ENCODE data around the gene PICALM. TPM values are rescaled to one million over a fixed set of nuclear protein-coding genes. Genes with fewer than 3 reads are reported as not detected.
A peak's percentile ranks its signal among the peaks of the same experiment; 100 is the strongest.
"Not testable (repeated sequence)": the region's sequence is repeated elsewhere in the genome, so short reads cannot be mapped to it uniquely, and the experiment has no call there.

PICALM gene
- total RNA-seq, 1 experiment from 2014 or later: 127 TPM

GRCh38 chr11:86091086-86091485 lies 22.2 kb upstream of the PICALM start:
- in situ Hi-C loops (cut with HindIII; ENCODE audit: low pct_unique_long_range_greater_than_20kb, low sequenced_read_pairs): no loop called here
- no peak for DNase-seq (ENCODE audit: low read depth, low spot score)

GRCh38 chr11:86089659-86090058 lies 20.8 kb upstream of the PICALM start:
- no peak for DNase-seq (ENCODE audit: low read depth, low spot score)
- in situ Hi-C loops (cut with HindIII; ENCODE audit: low pct_unique_long_range_greater_than_20kb, low sequenced_read_pairs): no loop called here

- in situ Hi-C loops (cut with HindIII; ENCODE audit: low pct_unique_long_range_greater_than_20kb, low sequenced_read_pairs); DNase-seq (ENCODE audit: low read depth, low spot score): not testable (repeated sequence)
Observed at GRCh38 chr11:86087688-86088087, 18.8 kb upstream of the PICALM start.

- in situ Hi-C loops (cut with HindIII; ENCODE audit: low pct_unique_long_range_greater_than_20kb, low sequenced_read_pairs): no loop called here
Observed at GRCh38 chr11:86087256-86087655, 18.4 kb upstream of the PICALM start.

GRCh38 chr11:86081455-86081854 lies 12.6 kb upstream of the PICALM start:
- DNase-seq (ENCODE audit: low read depth, low spot score): no peak
- in situ Hi-C loops (cut with HindIII; ENCODE audit: low pct_unique_long_range_greater_than_20kb, low sequenced_read_pairs): no loop called here

More at GRCh38 chr11:86087256-86087655, 18.4 kb upstream of the PICALM start:
- DNase-seq (ENCODE audit: low read depth, low spot score): no peak

- in situ Hi-C loops (cut with HindIII; ENCODE audit: low pct_unique_long_range_greater_than_20kb, low sequenced_read_pairs): no loop called here
Observed at GRCh38 chr11:86079421-86079820, 10.5 kb upstream of the PICALM start.

GRCh38 chr11:86073948-86074347 lies 5.1 kb upstream of the PICALM start:
- no peak for DNase-seq (ENCODE audit: low read depth, low spot score)
- in situ Hi-C loops (cut with HindIII; ENCODE audit: low pct_unique_long_range_greater_than_20kb, low sequenced_read_pairs): no loop called here

More at GRCh38 chr11:86079421-86079820, 10.5 kb upstream of the PICALM start:
- no peak for DNase-seq (ENCODE audit: low read depth, low spot score)

- no peak for DNase-seq (ENCODE audit: low read depth, low spot score)
- in situ Hi-C loops (cut with HindIII; ENCODE audit: low pct_unique_long_range_greater_than_20kb, low sequenced_read_pairs): no loop called here
Observed at GRCh38 chr11:86072211-86072610, 3.3 kb upstream of the PICALM start.

- DNase-seq (ENCODE audit: low read depth, low spot score): no peak
- in situ Hi-C loops (cut with HindIII; ENCODE audit: low pct_unique_long_range_greater_than_20kb, low sequenced_read_pairs): no loop called here
Observed at GRCh38 chr11:86070142-86071056, 1.5 kb upstream of the PICALM start.

- DNase-seq (ENCODE audit: low read depth, low spot score): peak; percentile 59
- in situ Hi-C loops (cut with HindIII; ENCODE audit: low pct_unique_long_range_greater_than_20kb, low sequenced_read_pairs): no loop called here
Observed at GRCh38 chr11:86069408-86070101, 671 bp upstream of the PICALM start.

- in situ Hi-C loops (cut with HindIII; ENCODE audit: low pct_unique_long_range_greater_than_20kb, low sequenced_read_pairs): no loop called here
- DNase-seq (ENCODE audit: low read depth, low spot score): no peak
Observed at GRCh38 chr11:86068138-86068871, 579 bp downstream of the PICALM start.

- in situ Hi-C loops (cut with HindIII; ENCODE audit: low pct_unique_long_range_greater_than_20kb, low sequenced_read_pairs): no loop called here
- no peak for DNase-seq (ENCODE audit: low read depth, low spot score)
Observed at GRCh38 chr11:86067851-86068137, 1.1 kb downstream of the PICALM start.

GRCh38 chr11:86067009-86067850 lies 1.7 kb downstream of the PICALM start:
- in situ Hi-C loops (cut with HindIII; ENCODE audit: low pct_unique_long_range_greater_than_20kb, low sequenced_read_pairs): no loop called here
- DNase-seq (ENCODE audit: low read depth, low spot score): no peak

- in situ Hi-C loops (cut with HindIII; ENCODE audit: low pct_unique_long_range_greater_than_20kb, low sequenced_read_pairs): no loop called here
- no peak for DNase-seq (ENCODE audit: low read depth, low spot score)
Observed at GRCh38 chr11:86066657-86067008, 2.3 kb downstream of the PICALM start.

- in situ Hi-C loops (cut with HindIII; ENCODE audit: low pct_unique_long_range_greater_than_20kb, low sequenced_read_pairs): no loop called here
- DNase-seq (ENCODE audit: low read depth, low spot score): no peak
Observed at GRCh38 chr11:86066033-86066432, 2.9 kb downstream of the PICALM start.

GRCh38 chr11:86064220-86064803 lies 4.6 kb downstream of the PICALM start:
- no peak for DNase-seq (ENCODE audit: low read depth, low spot score)
- in situ Hi-C loops (cut with HindIII; ENCODE audit: low pct_unique_long_range_greater_than_20kb, low sequenced_read_pairs): no loop called here

GRCh38 chr11:86063536-86063935 lies 5.3 kb downstream of the PICALM start:
- no peak for DNase-seq (ENCODE audit: low read depth, low spot score)
- in situ Hi-C loops (cut with HindIII; ENCODE audit: low pct_unique_long_range_greater_than_20kb, low sequenced_read_pairs): no loop called here
